OCI-LY1 (cell line): ENCODE measurements around the gene STRADA.

ENCODE experiments used
- H2AFZ ChIP-seq: fragments of 200-600 bp; sonication (generic), shearing (Covaris generic); 2 replicates; pipeline ENCODE4 v1.6.0; 2014; ENCODE audit warnings: antibody characterized with exemption, mild to moderate bottlenecking, low read length
- H3F3A ChIP-seq: fragments of 200-600 bp; sonication (generic), shearing (Covaris generic); 2 replicates; pipeline ENCODE4 v1.6.0; 2014; ENCODE audit warnings: mild to moderate bottlenecking, antibody characterized with exemption, low read length, moderate library complexity; ENCODE audit not compliant: insufficient read depth
- H3K27ac ChIP-seq: fragments of 200-600 bp; sonication (generic); 2 replicates; pipeline ENCODE4 v1.5.1; 2014; ENCODE audit warnings: low read length, mixed run types, mild to moderate bottlenecking, low read depth; ENCODE audit not compliant: poor library complexity, severe bottlenecking
- H3K27me3 ChIP-seq: fragments of 200-600 bp; sonication (generic); 2 replicates; pipeline ENCODE4 v1.6.0; 2014; ENCODE audit warnings: antibody characterized with exemption, mild to moderate bottlenecking, low read length, moderate library complexity; ENCODE audit not compliant: insufficient read depth
- H3K36me3 ChIP-seq: fragments of 200-600 bp; sonication (generic); 2 replicates; pipeline ENCODE4 v1.6.1; 2014; ENCODE audit warnings: mild to moderate bottlenecking, antibody characterized with exemption, low read length, moderate library complexity, mixed read lengths; ENCODE audit not compliant: insufficient read depth
- H3K4me1 ChIP-seq: fragments of 200-600 bp; sonication (generic); 2 replicates; pipeline ENCODE4 v1.5.1; 2014; ENCODE audit warnings: mild to moderate bottlenecking, low read length, moderate library complexity; ENCODE audit not compliant: insufficient read depth, severe bottlenecking
- H3K4me2 ChIP-seq: fragments of 200-600 bp; sonication (generic), shearing (Covaris generic); 2 replicates; pipeline ENCODE4 v1.6.1; 2014; ENCODE audit warnings: low read length
- H3K4me3 ChIP-seq: fragments of 200-600 bp; sonication (generic); 2 replicates; pipeline ENCODE4 v1.5.1; 2014; ENCODE audit warnings: low read length, low read depth, mild to moderate bottlenecking, mixed read lengths; ENCODE audit not compliant: poor library complexity, severe bottlenecking
- H3K79me2 ChIP-seq: fragments of 200-600 bp; shearing (Covaris generic); 2 replicates; pipeline ENCODE4 v1.6.1; 2016; ENCODE audit warnings: mixed run types, low read length, mixed read lengths; ENCODE audit not compliant: insufficient read depth
- H3K9ac ChIP-seq: fragments of 200-600 bp; sonication (generic), shearing (Covaris generic); 2 replicates; pipeline ENCODE4 v1.6.1; 2014; ENCODE audit warnings: mild to moderate bottlenecking, low read length, mixed read lengths
- H3K9me2 ChIP-seq: fragments of 200-600 bp; sonication (generic), shearing (Covaris generic); 2 replicates; pipeline ENCODE4 v1.6.1; 2014; ENCODE audit warnings: low read depth, mild to moderate bottlenecking, low read length, mixed read lengths
- H3K9me3 ChIP-seq: fragments of 200-600 bp; shearing (Covaris generic); 2 replicates; pipeline ENCODE4 v1.6.1; 2014; ENCODE audit warnings: low read length, mixed read lengths
- H4K20me1 ChIP-seq: fragments of 200-600 bp; sonication (generic), shearing (Covaris generic); 2 replicates; pipeline ENCODE4 v1.6.0; 2016; ENCODE audit warnings: mild to moderate bottlenecking, low read length; ENCODE audit not compliant: insufficient read depth
- CTCF ChIP-seq: fragments of 200-600 bp; sonication (generic), shearing (Covaris generic); IDR thresholded peaks from 2 replicates; pipeline ENCODE4 v1.5.1; 2017; ENCODE audit warnings: mild to moderate bottlenecking, antibody characterized with exemption, low read length, moderate library complexity, mixed read lengths
- EZH2 ChIP-seq: fragments of 200-600 bp; sonication (generic), shearing (Covaris generic); IDR thresholded peaks from 2 replicates; pipeline ENCODE4 v1.8.0; 2017; ENCODE audit warnings: borderline replicate concordance, mixed run types, mild to moderate bottlenecking, antibody characterized with exemption, low read length, moderate library complexity, mixed read lengths

Gene STRADA

GRCh38 chr17:63700528-63701455, 40.8 kb downstream of the STRADA start:
- Histone ChIP-seq H3K27ac (peak overlapping the region; percentile 94), H2AFZ (no peak overlapping the region)

GRCh38 chr17:63699638-63700527, 41.7 kb downstream of the STRADA start, which contains the start of gene LIMD2:
LIMD2 (minus strand) TSS chr17:63700125; CDS start chr17:63699298, 827 bp downstream.
- Histone ChIP-seq H3K36me3 (peaks cover 58% of the 10 kb centered on the region), H3K79me2 (no peaks in the 10 kb centered on the region), H2AFZ (no peak within 1 kb of the TSS), H3K9me3 (no peaks in the 10 kb centered on the region), H3K27me3 (no peaks in the 10 kb centered on the region), H3K27ac (peak within 1 kb of the TSS; percentile 98), H3K9me2 (no peaks in the 10 kb centered on the region), H3K9ac (peak within 1 kb of the TSS; percentile 98), H3K4me1 (peaks cover 77% of the 10 kb centered on the region), H3F3A (no peaks in the 10 kb centered on the region), H3K4me2 (peak within 1 kb of the TSS; percentile 92), H4K20me1 (no peaks in the 10 kb centered on the region), H3K4me3 (peak within 1 kb of the TSS; percentile 93)
- no peak for TF ChIP-seq EZH2

More at GRCh38 chr17:63700528-63701455, 40.8 kb downstream of the STRADA start:
- no peaks in the 10 kb centered on the region for H3K27me3 ChIP-seq
- H3K4me2 ChIP-seq = peak overlapping the region; percentile 64
- H3K4me3 ChIP-seq = peak overlapping the region; percentile 93
- no peaks in the 10 kb centered on the region for H3F3A ChIP-seq
- no peaks in the 10 kb centered on the region for H4K20me1 ChIP-seq
- H3K9me2 ChIP-seq = no peaks in the 10 kb centered on the region
- H3K4me1 ChIP-seq = peaks cover 77% of the 10 kb centered on the region
- H3K9ac ChIP-seq = peak overlapping the region; percentile 80
- no peaks in the 10 kb centered on the region for H3K9me3 ChIP-seq
- TF ChIP-seq EZH2 (no peak), CTCF (peak; percentile 19; the same call in 1 of the 2 replicates)
- peaks cover 61% of the 10 kb centered on the region for H3K36me3 ChIP-seq
- no peaks in the 10 kb centered on the region for H3K79me2 ChIP-seq

- no peaks in the 10 kb centered on the region for H4K20me1 ChIP-seq
- H3K4me2 ChIP-seq = peak overlapping the region; percentile 92
- H3K4me3 ChIP-seq = peak overlapping the region; percentile 93
- no peaks in the 10 kb centered on the region for H3K27me3 ChIP-seq
- no peak overlapping the region for H2AFZ ChIP-seq
- H3K9ac ChIP-seq = peak overlapping the region; percentile 98
- no peaks in the 10 kb centered on the region for H3K79me2 ChIP-seq
- peaks cover 50% of the 10 kb centered on the region for H3K36me3 ChIP-seq
- no peaks in the 10 kb centered on the region for H3F3A ChIP-seq
- peaks cover 76% of the 10 kb centered on the region for H3K4me1 ChIP-seq
- H3K9me3 ChIP-seq = no peaks in the 10 kb centered on the region
- no peaks in the 10 kb centered on the region for H3K9me2 ChIP-seq
- peak overlapping the region; percentile 98 for H3K27ac ChIP-seq
- TF ChIP-seq CTCF (no peak), EZH2 (no peak)
These were observed 42.5 kb downstream of the STRADA start for GRCh38 chr17:63698886-63699637.
